ENCODE measurements around the gene PPP2R2C.

- TF ChIP-seq TARDBP (IDR thresholded peaks at IDR 0.05), result no peak
- TF ChIP-seq FOXM1 (IDR thresholded peaks at IDR 0.05; ENCODE audit: borderline replicate concordance), result no peak
- no peak for TF ChIP-seq NFRKB (IDR thresholded peaks at IDR 0.05)
- no peak for TF ChIP-seq FOXK2 (IDR thresholded peaks at IDR 0.05)
Observed at GRCh38 chr4:6275351-6275750, 197.1 kb downstream of the PPP2R2C start.

Data from HEK293T (cell line).